HepG2 (cell line): Measurements from ENCODE around the gene DUSP9. TPM values are rescaled to one million over a fixed set of nuclear protein-coding genes. Genes with fewer than 3 reads are reported as not detected.

Experiments used
- AHR ChIP-seq: IDR thresholded peaks from 2 replicates; pipeline ENCODE4 v1.6.1; 2018; ENCODE audit warnings: missing genetic modification reagents, missing compliant biosample characterization
- CEBPB ChIP-seq: IDR thresholded peaks from 2 replicates; pipeline ENCODE4 v1.6.1; 2011; ENCODE audit warnings: low read depth, low read length, improper control_type of control experiment, borderline replicate concordance
- CENPX ChIP-seq: sonication (generic); formaldehyde crosslinking; IDR thresholded peaks from 2 replicates; pipeline ENCODE4 v1.9.0; 2021; ENCODE audit warnings: mild to moderate bottlenecking, missing genetic modification reagents, moderate library complexity
- HOXD1 ChIP-seq: sonication (generic); formaldehyde crosslinking; IDR thresholded peaks from 2 replicates; pipeline ENCODE4 v1.5.0; 2020; ENCODE audit warnings: missing genetic modification reagents
- ISX ChIP-seq: sonication (generic); formaldehyde crosslinking; conservative IDR thresholded peaks from 2 replicates; pipeline ENCODE4 v1.5.0; 2020; ENCODE audit warnings: missing genetic modification reagents
- KMT2B ChIP-seq: IDR thresholded peaks from 2 replicates; pipeline ENCODE4 v1.6.1; 2016; ENCODE audit warnings: missing genetic modification reagents, missing compliant biosample characterization
- NFRKB ChIP-seq: fragments of 450-650 bp; IDR thresholded peaks from 2 replicates; pipeline ENCODE4 v1.6.1; 2017
- NKX3-1 ChIP-seq: sonication (generic); formaldehyde crosslinking; IDR thresholded peaks from 2 replicates; pipeline ENCODE4 v1.5.0; 2020; ENCODE audit warnings: missing genetic modification reagents
- PRDM10 ChIP-seq: sonication (generic); formaldehyde crosslinking; IDR thresholded peaks from 2 replicates; pipeline ENCODE4 v1.4.0; 2020; ENCODE audit warnings: low read depth, missing genetic modification reagents
- SALL1 ChIP-seq: sonication (generic); formaldehyde crosslinking; IDR thresholded peaks from 2 replicates; pipeline ENCODE4 v1.8.0; 2022; ENCODE audit warnings: mild to moderate bottlenecking, missing genetic modification reagents
- TSC22D2 ChIP-seq: sonication (generic); formaldehyde crosslinking; IDR thresholded peaks from 2 replicates; pipeline ENCODE4 v1.5.1; 2020; ENCODE audit warnings: missing genetic modification reagents, mild to moderate bottlenecking, borderline replicate concordance
- U2AF1 ChIP-seq: fragments of 200-400 bp; formaldehyde crosslinking; optimal IDR thresholded peaks from 2 replicates; pipeline ENCODE3; 2017; ENCODE audit warnings: mild to moderate bottlenecking, low read depth, low read length
- YEATS2 ChIP-seq: sonication (generic); formaldehyde crosslinking; IDR thresholded peaks from 2 replicates; pipeline ENCODE4 v1.4.0; 2020; ENCODE audit warnings: missing genetic modification reagents, borderline replicate concordance
- ZFY ChIP-seq: sonication (generic); formaldehyde crosslinking; IDR thresholded peaks from 2 replicates; pipeline ENCODE4 v1.4.0; 2020; ENCODE audit warnings: missing genetic modification reagents
- ZNF160 ChIP-seq: sonication (generic); formaldehyde crosslinking; IDR thresholded peaks from 2 replicates; pipeline ENCODE4 v1.8.0; 2022; ENCODE audit warnings: mild to moderate bottlenecking, inconsistent platforms, missing genetic modification reagents
- ZNF274 ChIP-seq: sonication (generic); formaldehyde crosslinking; IDR thresholded peaks from 2 replicates; pipeline ENCODE4 v1.5.1; 2020; ENCODE audit warnings: mild to moderate bottlenecking, missing genetic modification reagents
- ZNF761 ChIP-seq: sonication (generic); formaldehyde crosslinking; conservative IDR thresholded peaks from 2 replicates; pipeline ENCODE4 v1.4.0; 2020; ENCODE audit warnings: mild to moderate bottlenecking, missing genetic modification reagents
- ZNF781 ChIP-seq: sonication (generic); formaldehyde crosslinking; IDR thresholded peaks from 2 replicates; pipeline ENCODE4 v1.5.1; 2020; ENCODE audit warnings: borderline replicate concordance, mild to moderate bottlenecking, missing genetic modification reagents; ENCODE audit errors: not compliant biosample characterization
- ZSCAN9 ChIP-seq: IDR thresholded peaks from 2 replicates; pipeline ENCODE4 v1.6.1; 2016; ENCODE audit warnings: borderline replicate concordance
- polyA plus RNA-seq, 8 experiments: library from polyadenylated mRNA; depleted of rRNA in 3 of 8; stranded (reverse) in 7 of 8; unstranded in 1 of 8; fragments of >200 nt; fragmentation: Illumina TruSeq in 4 of 8; extraction: Trizol in 4 of 8; gene quantifications; 2 replicates each; pipeline versions ENCODE4 v1.2.1 to v1.2.3, GENCODE V29; 2011 to 2016; ENCODE audit warnings: low read depth in 4 of 8, missing spikeins in 1 of 8, mixed read lengths in 1 of 8; ENCODE audit not compliant: insufficient read depth in 1 of 8
- total RNA-seq, 5 experiments: library from RNA; depleted of rRNA; stranded (reverse); fragments of >200 nt; fragmentation: Illumina TruSeq; extraction: Trizol; gene quantifications; 2 replicates each; pipeline ENCODE4 v1.2.3, GENCODE V29; 2016; ENCODE audit warnings: low read depth in 1 of 5
- TF ChIP-seq, protein P1 (sequence below): sonication (generic); formaldehyde crosslinking; IDR thresholded peaks from 2 replicates; pipeline ENCODE4 v1.4.0; 2020; ENCODE audit warnings: missing genetic modification reagents, mild to moderate bottlenecking, borderline replicate concordance

Gene DUSP9
- total and polyA plus RNA-seq, 2 of the 13 experiments (the other 11 are each of a cell fraction or from before 2014, with no cell fraction given), result 235 to 435 TPM

- TF ChIP-seq PRDM10 (CRISPR knock-in tag), result no peak
- TF ChIP-seq, protein P1, sequence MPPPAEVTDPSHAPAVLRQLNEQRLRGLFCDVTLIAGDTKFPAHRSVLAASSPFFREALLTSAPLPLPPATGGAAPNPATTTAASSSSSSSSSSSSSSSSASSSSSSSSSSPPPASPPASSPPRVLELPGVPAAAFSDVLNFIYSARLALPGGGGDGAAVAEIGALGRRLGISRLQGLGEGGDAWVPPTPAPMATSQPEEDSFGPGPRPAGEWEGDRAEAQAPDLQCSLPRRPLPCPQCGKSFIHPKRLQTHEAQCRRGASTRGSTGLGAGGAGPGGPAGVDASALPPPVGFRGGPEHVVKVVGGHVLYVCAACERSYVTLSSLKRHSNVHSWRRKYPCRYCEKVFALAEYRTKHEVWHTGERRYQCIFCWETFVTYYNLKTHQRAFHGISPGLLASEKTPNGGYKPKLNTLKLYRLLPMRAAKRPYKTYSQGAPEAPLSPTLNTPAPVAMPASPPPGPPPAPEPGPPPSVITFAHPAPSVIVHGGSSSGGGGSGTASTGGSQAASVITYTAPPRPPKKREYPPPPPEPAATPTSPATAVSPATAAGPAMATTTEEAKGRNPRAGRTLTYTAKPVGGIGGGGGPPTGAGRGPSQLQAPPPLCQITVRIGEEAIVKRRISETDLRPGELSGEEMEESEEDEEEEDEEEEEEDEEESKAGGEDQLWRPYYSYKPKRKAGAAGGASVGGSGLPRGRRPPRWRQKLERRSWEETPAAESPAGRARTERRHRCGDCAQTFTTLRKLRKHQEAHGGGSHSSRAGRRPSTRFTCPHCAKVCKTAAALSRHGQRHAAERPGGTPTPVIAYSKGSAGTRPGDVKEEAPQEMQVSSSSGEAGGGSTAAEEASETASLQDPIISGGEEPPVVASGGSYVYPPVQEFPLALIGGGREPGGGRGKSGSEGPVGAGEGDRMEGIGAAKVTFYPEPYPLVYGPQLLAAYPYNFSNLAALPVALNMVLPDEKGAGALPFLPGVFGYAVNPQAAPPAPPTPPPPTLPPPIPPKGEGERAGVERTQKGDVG, result no peak
- no peak for TF ChIP-seq YEATS2 (CRISPR knock-in tag)
- TF ChIP-seq ZFY (CRISPR knock-in tag), result peak; percentile 45; the same call in 1 of the 2 replicates
- no peak for TF ChIP-seq HOXD1 (CRISPR knock-in tag)
- TF ChIP-seq NKX3-1, result no peak
- no peak for TF ChIP-seq ZSCAN9 (CRISPR knock-in tag)
- TF ChIP-seq SALL1, result peak; percentile 59
- no peak for TF ChIP-seq ZNF274
- no peak for TF ChIP-seq U2AF1
- TF ChIP-seq AHR (CRISPR knock-in tag), result no peak
- TF ChIP-seq TSC22D2 (CRISPR knock-in tag), result no peak
- TF ChIP-seq CENPX (CRISPR knock-in tag), result no peak
- 0 out of 2 replicates have a peak, but pooled peaks have one; percentile 18 for TF ChIP-seq KMT2B (CRISPR knock-in tag)
- TF ChIP-seq ZNF160 (CRISPR knock-in tag), result no peak
- no peak for TF ChIP-seq ZNF781 (CRISPR knock-in tag)
- no peak for TF ChIP-seq NFRKB
- no peak for TF ChIP-seq ISX (CRISPR knock-in tag)
- no peak for TF ChIP-seq CEBPB
- no peak for TF ChIP-seq ZNF761 (CRISPR knock-in tag)
These were observed 23.5 kb upstream of the DUSP9 start (continued) for GRCh38 chrX:153623310-153624029.
